Measurements from ENCODE around the gene GRIA2.

Gene GRIA2

GRCh38 chr4:157300701-157301100 is 80.2 kb downstream of the GRIA2 start:
- TF ChIP-seq CTCF (IDR thresholded peaks at IDR 0.05; ENCODE audit: borderline replicate concordance, insufficient read depth, low read depth, low read length), result no peak
- H3K4me3 ChIP-seq (ENCODE audit: low read depth, low read length), result no peak overlapping the region

GRCh38 chr4:157303471-157303960 is 83.0 kb downstream of the GRIA2 start:
- no peak overlapping the region for H3K4me3 ChIP-seq (ENCODE audit: low read depth, low read length)
- TF ChIP-seq CTCF (IDR thresholded peaks at IDR 0.05; ENCODE audit: borderline replicate concordance, insufficient read depth, low read depth, low read length), result no peak

GRCh38 chr4:157304769-157305168 is 84.2 kb downstream of the GRIA2 start:
- H3K4me3 ChIP-seq (ENCODE audit: low read depth, low read length), result no peak overlapping the region
- no peak for TF ChIP-seq CTCF (IDR thresholded peaks at IDR 0.05; ENCODE audit: borderline replicate concordance, insufficient read depth, low read depth, low read length)

GRCh38 chr4:157312702-157313101 is 92.2 kb downstream of the GRIA2 start:
- no peak for TF ChIP-seq CTCF (IDR thresholded peaks at IDR 0.05; ENCODE audit: borderline replicate concordance, insufficient read depth, low read depth, low read length)
- no peak overlapping the region for H3K4me3 ChIP-seq (ENCODE audit: low read depth, low read length)

GRCh38 chr4:157314906-157315305 is 94.4 kb downstream of the GRIA2 start:
- TF ChIP-seq CTCF (IDR thresholded peaks at IDR 0.05; ENCODE audit: borderline replicate concordance, insufficient read depth, low read depth, low read length), result no peak
- no peak overlapping the region for H3K4me3 ChIP-seq (ENCODE audit: low read depth, low read length)

- H3K4me3 ChIP-seq (ENCODE audit: low read depth, low read length), result no peak overlapping the region
- no peak for TF ChIP-seq CTCF (IDR thresholded peaks at IDR 0.05; ENCODE audit: borderline replicate concordance, insufficient read depth, low read depth, low read length)
Measured at GRCh38 chr4:157315968-157316367, 95.4 kb downstream of the GRIA2 start.

GRCh38 chr4:157320092-157320491 is 99.6 kb downstream of the GRIA2 start:
- TF ChIP-seq CTCF (IDR thresholded peaks at IDR 0.05; ENCODE audit: borderline replicate concordance, insufficient read depth, low read depth, low read length), result no peak
- no peak overlapping the region for H3K4me3 ChIP-seq (ENCODE audit: low read depth, low read length)
